HL-60 (cell line): ENCODE results near the gene YTHDF1.

Experiments used
- DNase-seq, 2 experiments: peaks; one replicate each; pipeline ENCODE4 v3.0.0-alpha.2; 2010 to 2020; ENCODE audit warnings: low read depth in 1 of 2, low spot score in 1 of 2
- H3K27ac ChIP-seq: fragments of 250-450 bp; sonication (Bioruptor Pico); replicated peaks from 2 replicates; pipeline ENCODE4 v1.5.1; 2020; ENCODE audit warnings: mild to moderate bottlenecking, moderate library complexity
- H3K27me3 ChIP-seq: fragments of 250-450 bp; sonication (Bioruptor Pico); 2 replicates; pipeline ENCODE4 v1.5.1; 2021; ENCODE audit warnings: mild to moderate bottlenecking, moderate library complexity; ENCODE audit not compliant: insufficient read depth, poor library complexity, severe bottlenecking
- H3K4me3 ChIP-seq: replicated peaks from 2 replicates; pipeline ENCODE4 v1.5.1; 2011; ENCODE audit warnings: mild to moderate bottlenecking, control low read depth, low read length; ENCODE audit not compliant: insufficient read depth
- GABPA ChIP-seq: IDR thresholded peaks from 2 replicates; pipeline ENCODE4 v1.6.1; 2012; ENCODE audit warnings: low read depth
- POLR2AphosphoS5 ChIP-seq: IDR thresholded peaks from 2 replicates; pipeline ENCODE4 v1.6.1; 2012; ENCODE audit warnings: low read depth
- SPI1 ChIP-seq: IDR thresholded peaks from 2 replicates; pipeline ENCODE4 v1.6.1; 2012; ENCODE audit warnings: low read depth, mild to moderate bottlenecking, borderline replicate concordance
- TF ChIP-seq, protein P1 (sequence below): IDR thresholded peaks from 2 replicates; pipeline ENCODE4 v1.6.1; 2012; ENCODE audit warnings: low read depth; ENCODE audit not compliant: insufficient replicate concordance
- TF ChIP-seq, protein P2 (sequence below): IDR thresholded peaks from one replicate; pipeline ENCODE4 v1.5.1; 2011; ENCODE audit warnings: low read length, control low read depth, inconsistent platforms; ENCODE audit not compliant: insufficient read depth

Gene YTHDF1

DNA sequence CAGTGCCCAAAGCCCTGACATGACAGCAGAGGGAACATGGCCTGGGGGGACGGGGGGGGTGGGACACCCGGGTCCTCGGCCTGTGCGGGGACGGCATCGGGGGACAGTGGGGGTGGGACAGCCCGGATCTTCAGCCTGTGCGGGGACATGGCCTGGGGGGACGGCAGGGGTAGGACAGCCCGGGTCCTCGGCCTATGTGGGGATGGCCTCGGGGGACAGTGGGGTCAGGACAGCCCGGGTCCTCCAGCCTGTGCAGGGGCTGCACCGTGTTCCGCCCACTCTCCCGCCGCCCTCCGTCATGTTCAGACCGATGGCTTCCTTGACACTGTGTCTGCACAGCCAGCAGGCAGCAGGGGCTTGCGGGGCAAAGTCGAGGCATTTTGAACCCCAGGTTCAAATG lies 26.8 kb upstream of the YTHDF1 start:
- H3K27me3 ChIP-seq: peaks cover 20% of the 10 kb centered on the region
- no peak overlapping the region for H3K27ac ChIP-seq
- H3K4me3 ChIP-seq: no peak overlapping the region
- DNase-seq: no peak
- TF ChIP-seq, protein P1, sequence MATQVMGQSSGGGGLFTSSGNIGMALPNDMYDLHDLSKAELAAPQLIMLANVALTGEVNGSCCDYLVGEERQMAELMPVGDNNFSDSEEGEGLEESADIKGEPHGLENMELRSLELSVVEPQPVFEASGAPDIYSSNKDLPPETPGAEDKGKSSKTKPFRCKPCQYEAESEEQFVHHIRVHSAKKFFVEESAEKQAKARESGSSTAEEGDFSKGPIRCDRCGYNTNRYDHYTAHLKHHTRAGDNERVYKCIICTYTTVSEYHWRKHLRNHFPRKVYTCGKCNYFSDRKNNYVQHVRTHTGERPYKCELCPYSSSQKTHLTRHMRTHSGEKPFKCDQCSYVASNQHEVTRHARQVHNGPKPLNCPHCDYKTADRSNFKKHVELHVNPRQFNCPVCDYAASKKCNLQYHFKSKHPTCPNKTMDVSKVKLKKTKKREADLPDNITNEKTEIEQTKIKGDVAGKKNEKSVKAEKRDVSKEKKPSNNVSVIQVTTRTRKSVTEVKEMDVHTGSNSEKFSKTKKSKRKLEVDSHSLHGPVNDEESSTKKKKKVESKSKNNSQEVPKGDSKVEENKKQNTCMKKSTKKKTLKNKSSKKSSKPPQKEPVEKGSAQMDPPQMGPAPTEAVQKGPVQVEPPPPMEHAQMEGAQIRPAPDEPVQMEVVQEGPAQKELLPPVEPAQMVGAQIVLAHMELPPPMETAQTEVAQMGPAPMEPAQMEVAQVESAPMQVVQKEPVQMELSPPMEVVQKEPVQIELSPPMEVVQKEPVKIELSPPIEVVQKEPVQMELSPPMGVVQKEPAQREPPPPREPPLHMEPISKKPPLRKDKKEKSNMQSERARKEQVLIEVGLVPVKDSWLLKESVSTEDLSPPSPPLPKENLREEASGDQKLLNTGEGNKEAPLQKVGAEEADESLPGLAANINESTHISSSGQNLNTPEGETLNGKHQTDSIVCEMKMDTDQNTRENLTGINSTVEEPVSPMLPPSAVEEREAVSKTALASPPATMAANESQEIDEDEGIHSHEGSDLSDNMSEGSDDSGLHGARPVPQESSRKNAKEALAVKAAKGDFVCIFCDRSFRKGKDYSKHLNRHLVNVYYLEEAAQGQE: no peak
- no peak for TF ChIP-seq POLR2AphosphoS5
- TF ChIP-seq SPI1: no peak
- no peak for TF ChIP-seq GABPA
- TF ChIP-seq, protein P2, sequence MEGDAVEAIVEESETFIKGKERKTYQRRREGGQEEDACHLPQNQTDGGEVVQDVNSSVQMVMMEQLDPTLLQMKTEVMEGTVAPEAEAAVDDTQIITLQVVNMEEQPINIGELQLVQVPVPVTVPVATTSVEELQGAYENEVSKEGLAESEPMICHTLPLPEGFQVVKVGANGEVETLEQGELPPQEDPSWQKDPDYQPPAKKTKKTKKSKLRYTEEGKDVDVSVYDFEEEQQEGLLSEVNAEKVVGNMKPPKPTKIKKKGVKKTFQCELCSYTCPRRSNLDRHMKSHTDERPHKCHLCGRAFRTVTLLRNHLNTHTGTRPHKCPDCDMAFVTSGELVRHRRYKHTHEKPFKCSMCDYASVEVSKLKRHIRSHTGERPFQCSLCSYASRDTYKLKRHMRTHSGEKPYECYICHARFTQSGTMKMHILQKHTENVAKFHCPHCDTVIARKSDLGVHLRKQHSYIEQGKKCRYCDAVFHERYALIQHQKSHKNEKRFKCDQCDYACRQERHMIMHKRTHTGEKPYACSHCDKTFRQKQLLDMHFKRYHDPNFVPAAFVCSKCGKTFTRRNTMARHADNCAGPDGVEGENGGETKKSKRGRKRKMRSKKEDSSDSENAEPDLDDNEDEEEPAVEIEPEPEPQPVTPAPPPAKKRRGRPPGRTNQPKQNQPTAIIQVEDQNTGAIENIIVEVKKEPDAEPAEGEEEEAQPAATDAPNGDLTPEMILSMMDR: no peak

GRCh38 chr20:63241272-63241671 lies 25.3 kb upstream of the YTHDF1 start:
- TF ChIP-seq POLR2AphosphoS5: no peak
- TF ChIP-seq, protein P2: no peak
- TF ChIP-seq, protein P1: no peak
- no peak for TF ChIP-seq SPI1
- TF ChIP-seq GABPA: no peak
- Histone ChIP-seq H3K27me3 (peaks cover 7% of the 10 kb centered on the region), H3K4me3 (no peak overlapping the region), H3K27ac (no peak overlapping the region)
- no peak for DNase-seq

GRCh38 chr20:63240004-63240403 lies 24.1 kb upstream of the YTHDF1 start:
- no peak overlapping the region for H3K4me3 ChIP-seq
- no peak overlapping the region for H3K27ac ChIP-seq
- peaks cover 3% of the 10 kb centered on the region for H3K27me3 ChIP-seq
- no peak for DNase-seq
- no peak for TF ChIP-seq POLR2AphosphoS5
- TF ChIP-seq SPI1: no peak
- TF ChIP-seq, protein P2: no peak
- TF ChIP-seq GABPA: no peak
- TF ChIP-seq, protein P1: no peak
